ENCODE results near the gene FMO5.
"Not testable (repeated sequence)": the region's sequence is repeated elsewhere in the genome, so short reads cannot be mapped to it uniquely, and the experiment has no call there.

FMO5 gene

GRCh38 chr1:147207192-147207591, 17.9 kb downstream of the FMO5 start:
- DNase-seq (ENCODE audit: low read depth in 2 of 2) = no peak

GRCh38 chr1:147204080-147204479, 21.1 kb downstream of the FMO5 start:
- no peak for DNase-seq (ENCODE audit: low read depth in 2 of 2)

GRCh38 chr1:147202576-147202975, 22.6 kb downstream of the FMO5 start:
- DNase-seq (ENCODE audit: low read depth in 2 of 2) = no peak

- no peak for DNase-seq (ENCODE audit: low read depth in 2 of 2)
These were observed 23.4 kb downstream of the FMO5 start for GRCh38 chr1:147201786-147202185.

GRCh38 chr1:147201276-147201675, 23.9 kb downstream of the FMO5 start:
- DNase-seq (ENCODE audit: low read depth in 2 of 2) = no peak

- not testable (repeated sequence) for DNase-seq (ENCODE audit: low read depth in 2 of 2)
These were observed 27.8 kb downstream of the FMO5 start for GRCh38 chr1:147197324-147197723.

- no peak for DNase-seq (ENCODE audit: low read depth in 2 of 2)
These were observed 35.6 kb downstream of the FMO5 start for GRCh38 chr1:147189514-147189913.

GRCh38 chr1:147185432-147185831, 39.7 kb downstream of the FMO5 start:
- no peak for DNase-seq (ENCODE audit: low read depth in 2 of 2)

GRCh38 chr1:147177611-147178380, 47.3 kb downstream of the FMO5 start:
- DNase-seq (ENCODE audit: low read depth in 2 of 2) = no peak

GRCh38 chr1:147172168-147173016, 52.7 kb downstream of the FMO5 start, which contains the start of gene PRKAB2:
TSS of gene PRKAB2 (minus strand) at chr1:147172470. CDS start at chr1:147172144, 326 bp downstream.
- peak; percentile 86 to 89 for DNase-seq (ENCODE audit: low read depth in 2 of 2)

- DNase-seq (ENCODE audit: low read depth in 2 of 2) = no peak
These were observed 53.6 kb downstream of the FMO5 start for GRCh38 chr1:147171399-147172167.

- no peak for DNase-seq (ENCODE audit: low read depth in 2 of 2)
These were observed 55.1 kb downstream of the FMO5 start for GRCh38 chr1:147169840-147170674.

- no peak for DNase-seq (ENCODE audit: low read depth in 2 of 2)
These were observed 56.0 kb downstream of the FMO5 start for GRCh38 chr1:147169171-147169570.

GRCh38 chr1:147168626-147169058, 56.5 kb downstream of the FMO5 start:
- no peak for DNase-seq (ENCODE audit: low read depth in 2 of 2)

GRCh38 chr1:147167365-147167764, 57.8 kb downstream of the FMO5 start:
- DNase-seq (ENCODE audit: low read depth in 2 of 2) = no peak

- DNase-seq (ENCODE audit: low read depth in 2 of 2) = no peak
These were observed 62.1 kb downstream of the FMO5 start for GRCh38 chr1:147163019-147163418.

- DNase-seq (ENCODE audit: low read depth in 2 of 2) = no peak
These were observed 63.0 kb downstream of the FMO5 start for GRCh38 chr1:147162093-147162492.

GRCh38 chr1:147157116-147157515, 68.0 kb downstream of the FMO5 start:
- DNase-seq (ENCODE audit: low read depth in 2 of 2) = not testable (repeated sequence)

- no peak for DNase-seq (ENCODE audit: low read depth in 2 of 2)
These were observed 68.5 kb downstream of the FMO5 start for GRCh38 chr1:147156642-147157041.

- DNase-seq (ENCODE audit: low read depth in 2 of 2) = no peak
These were observed 72.4 kb downstream of the FMO5 start for GRCh38 chr1:147152772-147153171.

GRCh38 chr1:147151244-147151643, 73.9 kb downstream of the FMO5 start:
- DNase-seq (ENCODE audit: low read depth in 2 of 2) = no peak
